Measurements from ENCODE around the gene TSPAN15.
A peak's percentile ranks its signal among the peaks of the same experiment; 100 is the strongest.

Gene TSPAN15

DNA sequence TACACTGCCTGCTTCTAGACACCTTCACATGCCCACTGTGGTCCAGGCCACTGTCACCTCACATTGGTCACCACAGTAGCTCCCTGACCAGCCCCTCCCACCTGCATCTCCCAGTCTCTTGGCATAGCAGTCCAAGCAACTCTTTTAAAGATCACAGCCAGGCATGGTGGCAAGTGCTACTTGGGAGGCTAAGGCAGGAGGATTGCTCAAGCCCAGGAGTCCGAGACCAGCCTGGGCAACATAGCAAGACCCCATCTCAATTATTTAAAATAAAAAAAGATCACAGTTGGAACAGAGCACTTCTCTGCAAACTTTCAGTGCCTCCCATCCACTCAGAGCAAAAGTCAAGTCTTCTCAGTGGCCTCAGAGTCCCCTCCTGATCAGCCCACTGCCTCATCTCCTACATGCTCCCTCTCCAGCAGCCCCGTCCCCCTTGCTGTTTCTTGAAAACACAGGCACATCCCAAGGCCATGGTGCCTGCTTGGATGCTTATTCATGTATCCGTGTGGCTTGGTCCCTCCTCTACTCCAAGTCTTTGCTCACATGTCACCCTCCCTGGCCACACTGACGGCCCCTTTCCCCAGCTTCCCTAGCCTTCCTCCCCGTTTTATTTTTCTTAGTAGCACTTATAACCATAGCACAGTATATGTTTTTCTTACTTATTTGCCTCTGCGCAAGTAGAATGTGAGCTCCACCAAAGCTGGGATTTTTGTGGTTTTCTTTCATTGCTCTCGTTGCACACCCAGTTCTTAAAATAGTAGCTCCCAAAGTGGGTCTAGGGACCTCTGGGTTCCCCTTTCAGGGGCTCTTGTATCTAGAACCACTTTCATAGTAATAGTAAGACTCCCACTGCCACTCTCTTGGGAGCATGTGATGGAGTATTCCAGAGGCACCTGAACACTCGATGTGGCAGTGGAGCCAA lies 19.5 kb downstream of the TSPAN15 start:
- POLR2A ChIA-PET: no interaction called here

DNA sequence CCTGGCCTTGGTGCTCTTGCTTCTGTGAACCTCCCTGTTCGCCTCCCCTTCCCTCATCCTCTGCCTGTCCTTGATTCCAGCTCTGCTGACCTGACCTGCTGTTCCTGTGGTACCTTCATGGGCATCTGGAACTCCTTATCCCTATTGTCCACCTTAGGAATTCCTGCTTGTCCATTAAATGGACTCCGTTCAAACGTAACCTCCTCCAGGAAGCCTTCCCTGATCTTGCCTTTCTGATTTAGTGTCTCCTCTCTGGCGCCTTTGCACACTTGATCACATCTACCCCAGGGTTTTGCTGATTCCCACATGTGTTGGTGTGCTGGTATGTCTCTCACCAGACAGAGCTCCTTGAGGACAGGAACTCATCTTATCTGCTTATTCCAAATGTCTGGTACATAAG lies 20.9 kb downstream of the TSPAN15 start:
- Histone ChIP-seq H3K4me3 (ENCODE audit: low read depth, low read length) (no peak overlapping the region), H3K4me1 (ENCODE audit: control insufficient read depth, insufficient read depth, low read length) (no peaks in the 10 kb centered on the region), H3K9me3 (ENCODE audit: control insufficient read depth, insufficient read depth, low read depth, low read length) (no peaks in the 10 kb centered on the region), H3K27ac (ENCODE audit: extremely low read depth, low read depth, low read length) (no peak overlapping the region), H3K36me3 (ENCODE audit: control insufficient read depth in 2 of 2, insufficient read depth in 1 of 2, low read length in 2 of 2) (no peaks in the 10 kb centered on the region)
- POLR2A ChIA-PET: no interaction called here
- TF ChIP-seq SALL2 (tag by site-specific recombination; IDR thresholded peaks at IDR 0.05; ENCODE audit: borderline replicate concordance) (no peak), ZNF747 (tag by site-specific recombination; IDR thresholded peaks at IDR 0.05) (no peak), ZNF132 (tag by site-specific recombination; IDR thresholded peaks at IDR 0.05; ENCODE audit: borderline replicate concordance) (no peak)
- TF ChIP-seq, protein P1, sequence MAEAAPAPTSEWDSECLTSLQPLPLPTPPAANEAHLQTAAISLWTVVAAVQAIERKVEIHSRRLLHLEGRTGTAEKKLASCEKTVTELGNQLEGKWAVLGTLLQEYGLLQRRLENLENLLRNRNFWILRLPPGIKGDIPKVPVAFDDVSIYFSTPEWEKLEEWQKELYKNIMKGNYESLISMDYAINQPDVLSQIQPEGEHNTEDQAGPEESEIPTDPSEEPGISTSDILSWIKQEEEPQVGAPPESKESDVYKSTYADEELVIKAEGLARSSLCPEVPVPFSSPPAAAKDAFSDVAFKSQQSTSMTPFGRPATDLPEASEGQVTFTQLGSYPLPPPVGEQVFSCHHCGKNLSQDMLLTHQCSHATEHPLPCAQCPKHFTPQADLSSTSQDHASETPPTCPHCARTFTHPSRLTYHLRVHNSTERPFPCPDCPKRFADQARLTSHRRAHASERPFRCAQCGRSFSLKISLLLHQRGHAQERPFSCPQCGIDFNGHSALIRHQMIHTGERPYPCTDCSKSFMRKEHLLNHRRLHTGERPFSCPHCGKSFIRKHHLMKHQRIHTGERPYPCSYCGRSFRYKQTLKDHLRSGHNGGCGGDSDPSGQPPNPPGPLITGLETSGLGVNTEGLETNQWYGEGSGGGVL (tag by site-specific recombination; IDR thresholded peaks at IDR 0.05): no peak
- TF ChIP-seq, protein P2, sequence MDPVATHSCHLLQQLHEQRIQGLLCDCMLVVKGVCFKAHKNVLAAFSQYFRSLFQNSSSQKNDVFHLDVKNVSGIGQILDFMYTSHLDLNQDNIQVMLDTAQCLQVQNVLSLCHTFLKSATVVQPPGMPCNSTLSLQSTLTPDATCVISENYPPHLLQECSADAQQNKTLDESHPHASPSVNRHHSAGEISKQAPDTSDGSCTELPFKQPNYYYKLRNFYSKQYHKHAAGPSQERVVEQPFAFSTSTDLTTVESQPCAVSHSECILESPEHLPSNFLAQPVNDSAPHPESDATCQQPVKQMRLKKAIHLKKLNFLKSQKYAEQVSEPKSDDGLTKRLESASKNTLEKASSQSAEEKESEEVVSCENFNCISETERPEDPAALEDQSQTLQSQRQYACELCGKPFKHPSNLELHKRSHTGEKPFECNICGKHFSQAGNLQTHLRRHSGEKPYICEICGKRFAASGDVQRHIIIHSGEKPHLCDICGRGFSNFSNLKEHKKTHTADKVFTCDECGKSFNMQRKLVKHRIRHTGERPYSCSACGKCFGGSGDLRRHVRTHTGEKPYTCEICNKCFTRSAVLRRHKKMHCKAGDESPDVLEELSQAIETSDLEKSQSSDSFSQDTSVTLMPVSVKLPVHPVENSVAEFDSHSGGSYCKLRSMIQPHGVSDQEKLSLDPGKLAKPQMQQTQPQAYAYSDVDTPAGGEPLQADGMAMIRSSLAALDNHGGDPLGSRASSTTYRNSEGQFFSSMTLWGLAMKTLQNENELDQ (tag by site-specific recombination; IDR thresholded peaks at IDR 0.05; ENCODE audit: low read depth): no peak
- CTCF ChIA-PET: interaction anchor here (1.3 kb wide), 1 partner anchor 22 kb away, joined by 9 read pairs; no protein-coding TSS in a partner anchor

More for the DNA sequence above, 19.5 kb downstream of the TSPAN15 start:
- Histone ChIP-seq H3K4me1 (ENCODE audit: control insufficient read depth, insufficient read depth, low read length) (no peaks in the 10 kb centered on the region), H3K27ac (ENCODE audit: extremely low read depth, low read depth, low read length) (no peak overlapping the region), H3K36me3 (ENCODE audit: control insufficient read depth in 2 of 2, insufficient read depth in 1 of 2, low read length in 2 of 2) (no peaks in the 10 kb centered on the region), H3K4me3 (ENCODE audit: low read depth, low read length) (no peak overlapping the region), H3K9me3 (ENCODE audit: control insufficient read depth, insufficient read depth, low read depth, low read length) (no peaks in the 10 kb centered on the region)
- CTCF ChIA-PET: interaction anchor here (0.6 to 1.3 kb wide), 2 partner anchors 21 to 39 kb away, joined by 4 to 9 read pairs; no protein-coding TSS in a partner anchor
- TF ChIP-seq, protein P3, sequence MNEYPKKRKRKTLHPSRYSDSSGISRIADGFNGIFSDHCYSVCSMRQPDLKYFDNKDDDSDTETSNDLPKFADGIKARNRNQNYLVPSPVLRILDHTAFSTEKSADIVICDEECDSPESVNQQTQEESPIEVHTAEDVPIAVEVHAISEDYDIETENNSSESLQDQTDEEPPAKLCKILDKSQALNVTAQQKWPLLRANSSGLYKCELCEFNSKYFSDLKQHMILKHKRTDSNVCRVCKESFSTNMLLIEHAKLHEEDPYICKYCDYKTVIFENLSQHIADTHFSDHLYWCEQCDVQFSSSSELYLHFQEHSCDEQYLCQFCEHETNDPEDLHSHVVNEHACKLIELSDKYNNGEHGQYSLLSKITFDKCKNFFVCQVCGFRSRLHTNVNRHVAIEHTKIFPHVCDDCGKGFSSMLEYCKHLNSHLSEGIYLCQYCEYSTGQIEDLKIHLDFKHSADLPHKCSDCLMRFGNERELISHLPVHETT (tag by site-specific recombination; IDR thresholded peaks at IDR 0.05): no peak
- TF ChIP-seq, protein P4, sequence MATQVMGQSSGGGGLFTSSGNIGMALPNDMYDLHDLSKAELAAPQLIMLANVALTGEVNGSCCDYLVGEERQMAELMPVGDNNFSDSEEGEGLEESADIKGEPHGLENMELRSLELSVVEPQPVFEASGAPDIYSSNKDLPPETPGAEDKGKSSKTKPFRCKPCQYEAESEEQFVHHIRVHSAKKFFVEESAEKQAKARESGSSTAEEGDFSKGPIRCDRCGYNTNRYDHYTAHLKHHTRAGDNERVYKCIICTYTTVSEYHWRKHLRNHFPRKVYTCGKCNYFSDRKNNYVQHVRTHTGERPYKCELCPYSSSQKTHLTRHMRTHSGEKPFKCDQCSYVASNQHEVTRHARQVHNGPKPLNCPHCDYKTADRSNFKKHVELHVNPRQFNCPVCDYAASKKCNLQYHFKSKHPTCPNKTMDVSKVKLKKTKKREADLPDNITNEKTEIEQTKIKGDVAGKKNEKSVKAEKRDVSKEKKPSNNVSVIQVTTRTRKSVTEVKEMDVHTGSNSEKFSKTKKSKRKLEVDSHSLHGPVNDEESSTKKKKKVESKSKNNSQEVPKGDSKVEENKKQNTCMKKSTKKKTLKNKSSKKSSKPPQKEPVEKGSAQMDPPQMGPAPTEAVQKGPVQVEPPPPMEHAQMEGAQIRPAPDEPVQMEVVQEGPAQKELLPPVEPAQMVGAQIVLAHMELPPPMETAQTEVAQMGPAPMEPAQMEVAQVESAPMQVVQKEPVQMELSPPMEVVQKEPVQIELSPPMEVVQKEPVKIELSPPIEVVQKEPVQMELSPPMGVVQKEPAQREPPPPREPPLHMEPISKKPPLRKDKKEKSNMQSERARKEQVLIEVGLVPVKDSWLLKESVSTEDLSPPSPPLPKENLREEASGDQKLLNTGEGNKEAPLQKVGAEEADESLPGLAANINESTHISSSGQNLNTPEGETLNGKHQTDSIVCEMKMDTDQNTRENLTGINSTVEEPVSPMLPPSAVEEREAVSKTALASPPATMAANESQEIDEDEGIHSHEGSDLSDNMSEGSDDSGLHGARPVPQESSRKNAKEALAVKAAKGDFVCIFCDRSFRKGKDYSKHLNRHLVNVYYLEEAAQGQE (tag by site-specific recombination; IDR thresholded peaks at IDR 0.05): no peak
- peak; percentile 37; the same call in 1 of the 2 replicates for TF ChIP-seq ZNF121 (tag by site-specific recombination; IDR thresholded peaks at IDR 0.05)

DNA sequence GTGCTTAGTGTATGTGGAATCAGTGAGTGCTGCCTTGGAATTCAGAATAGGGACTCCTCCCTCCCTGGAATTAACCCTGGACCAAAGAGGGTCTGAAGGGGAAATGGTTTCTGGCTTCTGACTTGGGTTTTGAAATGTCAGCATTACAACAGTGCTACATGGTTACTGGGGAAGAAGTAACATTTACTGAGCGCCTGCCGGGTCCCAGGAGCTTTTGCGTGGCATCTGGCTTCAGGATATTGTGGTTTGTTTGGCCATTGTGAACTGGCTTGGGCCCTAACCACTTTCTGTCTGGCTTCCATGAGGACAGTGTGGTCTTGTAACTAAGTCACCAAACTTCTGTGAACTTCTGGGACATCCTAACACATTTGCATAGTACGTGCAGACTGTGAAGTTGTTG lies 21.3 kb downstream of the TSPAN15 start:
- H3K4me1 ChIP-seq (ENCODE audit: control insufficient read depth, insufficient read depth, low read length): no peaks in the 10 kb centered on the region
- POLR2A ChIA-PET: no interaction called here
- no peak overlapping the region for H3K27ac ChIP-seq (ENCODE audit: extremely low read depth, low read depth, low read length)
- TF ChIP-seq HOXC10 (CRISPR knock-in tag; IDR thresholded peaks at IDR 0.05) (no peak), ZNF792 (tag by site-specific recombination; IDR thresholded peaks at IDR 0.05) (no peak), ZNF114 (tag by site-specific recombination; IDR thresholded peaks at IDR 0.05) (no peak), ZNF510 (tag by site-specific recombination; IDR thresholded peaks at IDR 0.05; ENCODE audit: insufficient replicate concordance) (no peak), FEZF1 (tag by site-specific recombination; IDR thresholded peaks at IDR 0.05) (no peak), ZBTB48 (tag by site-specific recombination; IDR thresholded peaks at IDR 0.05) (no peak)
- TF ChIP-seq, protein P5, sequence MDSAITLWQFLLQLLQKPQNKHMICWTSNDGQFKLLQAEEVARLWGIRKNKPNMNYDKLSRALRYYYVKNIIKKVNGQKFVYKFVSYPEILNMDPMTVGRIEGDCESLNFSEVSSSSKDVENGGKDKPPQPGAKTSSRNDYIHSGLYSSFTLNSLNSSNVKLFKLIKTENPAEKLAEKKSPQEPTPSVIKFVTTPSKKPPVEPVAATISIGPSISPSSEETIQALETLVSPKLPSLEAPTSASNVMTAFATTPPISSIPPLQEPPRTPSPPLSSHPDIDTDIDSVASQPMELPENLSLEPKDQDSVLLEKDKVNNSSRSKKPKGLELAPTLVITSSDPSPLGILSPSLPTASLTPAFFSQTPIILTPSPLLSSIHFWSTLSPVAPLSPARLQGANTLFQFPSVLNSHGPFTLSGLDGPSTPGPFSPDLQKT (IDR thresholded peaks at IDR 0.05; ENCODE audit: borderline replicate concordance, low read depth, low read length): no peak
- TF ChIP-seq, protein P6, sequence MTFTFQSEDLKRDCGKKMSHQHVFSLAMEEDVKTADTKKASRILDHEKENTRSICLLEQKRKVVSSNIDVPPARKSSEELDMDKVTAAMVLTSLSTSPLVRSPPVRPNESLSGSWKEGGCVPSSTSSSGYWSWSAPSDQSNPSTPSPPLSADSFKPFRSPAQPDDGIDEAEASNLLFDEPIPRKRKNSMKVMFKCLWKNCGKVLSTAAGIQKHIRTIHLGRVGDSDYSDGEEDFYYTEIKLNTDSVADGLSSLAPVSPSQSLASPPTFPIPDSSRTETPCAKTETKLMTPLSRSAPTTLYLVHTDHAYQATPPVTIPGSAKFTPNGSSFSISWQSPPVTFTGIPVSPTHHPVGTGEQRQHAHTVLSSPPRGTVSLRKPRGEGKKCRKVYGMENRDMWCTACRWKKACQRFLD (tag by site-specific recombination; IDR thresholded peaks at IDR 0.05): no peak

More for the DNA sequence above, 21.3 kb downstream of the TSPAN15 start:
- Histone ChIP-seq H3K36me3 (ENCODE audit: control insufficient read depth in 2 of 2, insufficient read depth in 1 of 2, low read length in 2 of 2) (no peaks in the 10 kb centered on the region), H3K9me3 (ENCODE audit: control insufficient read depth, insufficient read depth, low read depth, low read length) (no peaks in the 10 kb centered on the region), H3K4me3 (ENCODE audit: low read depth, low read length) (no peak overlapping the region)
- CTCF ChIA-PET: no interaction called here
